ENCODE measurements around the gene PPCDC.

PPCDC gene, protein sequence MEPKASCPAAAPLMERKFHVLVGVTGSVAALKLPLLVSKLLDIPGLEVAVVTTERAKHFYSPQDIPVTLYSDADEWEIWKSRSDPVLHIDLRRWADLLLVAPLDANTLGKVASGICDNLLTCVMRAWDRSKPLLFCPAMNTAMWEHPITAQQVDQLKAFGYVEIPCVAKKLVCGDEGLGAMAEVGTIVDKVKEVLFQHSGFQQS

DNA sequence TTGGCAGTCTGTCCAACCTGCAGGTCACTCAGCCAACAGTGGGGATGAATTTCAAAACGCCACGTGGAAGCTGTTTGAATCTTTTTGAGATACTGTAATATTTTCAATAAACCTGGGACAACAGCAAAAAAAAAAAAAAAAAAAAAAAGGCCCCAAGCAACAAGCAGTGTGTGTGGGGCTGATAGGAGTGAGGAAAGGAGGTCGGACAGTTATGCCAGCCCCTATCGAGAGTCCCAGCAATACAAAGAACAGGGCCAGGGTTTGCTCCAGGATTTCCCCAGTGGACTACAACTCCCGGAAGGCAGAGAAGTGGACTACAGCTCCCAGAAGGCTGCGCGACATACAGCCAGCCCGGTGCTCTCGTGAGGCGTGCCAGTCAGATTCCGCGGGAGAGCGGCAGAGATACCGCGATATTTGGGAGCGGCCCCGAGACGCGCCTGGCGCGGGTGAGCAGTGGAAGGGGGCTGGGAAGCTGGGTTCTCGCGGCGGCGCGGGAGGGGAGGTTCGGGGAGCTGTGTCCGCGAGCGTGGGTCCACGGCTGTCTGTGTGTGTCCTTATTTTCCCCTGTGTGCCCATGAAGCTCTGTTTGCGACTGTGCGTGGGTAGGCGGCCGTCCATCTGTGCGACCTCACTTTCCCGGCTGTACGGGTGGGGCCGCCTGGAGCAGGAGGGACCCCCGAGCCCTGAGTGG lies at the start of gene PPCDC:
TSS of gene PPCDC (plus strand) at position 410 of the 691 bp plus-strand sequence. CDS start 4,729 bp downstream, outside the sequence.
- peak; percentile 84 to 85 for DNase-seq (ENCODE audit: low read depth in 2 of 2)

DNA sequence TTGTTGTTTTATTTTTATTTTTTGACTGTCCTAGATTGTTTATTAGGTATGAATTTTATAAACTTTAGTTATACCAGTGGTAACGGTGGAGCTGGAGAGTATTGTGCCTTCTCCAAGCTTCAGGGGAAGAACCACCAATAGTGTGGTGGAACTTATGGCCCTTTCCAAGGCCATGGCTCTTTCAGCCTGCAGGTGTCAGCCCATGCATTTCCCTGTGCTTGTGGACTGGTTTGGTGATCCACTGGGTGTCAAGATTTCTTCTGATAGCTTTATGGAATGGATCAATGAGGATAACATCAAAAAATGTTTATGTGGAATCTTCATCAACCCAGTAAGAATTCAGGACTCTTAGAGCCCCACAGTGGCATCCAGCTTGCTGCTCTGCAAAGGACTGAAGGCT lies 47.2 kb upstream of the PPCDC start:
- no peak for DNase-seq (ENCODE audit: low read depth in 2 of 2)

DNA sequence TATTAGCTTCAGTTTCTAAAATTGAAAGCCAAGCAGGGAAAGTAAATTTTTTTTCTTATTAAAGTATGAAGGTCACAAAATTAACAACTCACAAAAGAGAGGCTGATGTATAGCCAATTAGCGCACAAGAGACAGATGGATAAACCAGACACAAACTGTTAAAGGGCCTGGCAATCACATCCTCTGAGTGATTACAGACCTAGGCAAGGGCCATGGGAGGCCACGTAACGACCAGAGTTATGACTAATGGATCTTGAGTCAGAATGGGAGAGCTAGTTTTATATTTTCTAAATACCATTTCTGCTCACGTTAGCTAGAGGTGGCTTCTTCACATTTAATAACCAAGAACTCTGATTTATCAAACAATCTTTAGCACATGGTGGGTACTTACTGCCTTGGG lies 45.8 kb upstream of the PPCDC start:
- DNase-seq (ENCODE audit: low read depth in 2 of 2), result no peak

DNA sequence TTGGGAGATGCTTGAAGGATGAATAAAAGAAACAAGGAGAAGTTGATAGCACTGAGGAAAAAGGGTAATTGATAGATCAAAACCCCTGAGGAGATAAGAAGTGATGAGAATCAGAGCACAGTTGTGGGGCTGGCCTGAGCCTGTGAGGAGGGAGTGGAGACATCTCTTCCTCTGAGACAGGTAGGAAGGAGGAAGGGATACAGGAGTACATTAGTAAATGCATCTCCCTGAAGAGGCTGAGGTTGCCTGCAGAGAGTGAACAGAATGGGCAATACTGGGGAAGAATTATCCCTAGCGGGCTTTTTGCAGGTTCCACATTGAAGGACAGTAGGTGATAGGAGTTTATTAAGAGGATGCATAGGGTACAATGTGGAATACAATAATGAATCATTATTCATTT lies 45.3 kb upstream of the PPCDC start:
- no peak for DNase-seq (ENCODE audit: low read depth in 2 of 2)

DNA sequence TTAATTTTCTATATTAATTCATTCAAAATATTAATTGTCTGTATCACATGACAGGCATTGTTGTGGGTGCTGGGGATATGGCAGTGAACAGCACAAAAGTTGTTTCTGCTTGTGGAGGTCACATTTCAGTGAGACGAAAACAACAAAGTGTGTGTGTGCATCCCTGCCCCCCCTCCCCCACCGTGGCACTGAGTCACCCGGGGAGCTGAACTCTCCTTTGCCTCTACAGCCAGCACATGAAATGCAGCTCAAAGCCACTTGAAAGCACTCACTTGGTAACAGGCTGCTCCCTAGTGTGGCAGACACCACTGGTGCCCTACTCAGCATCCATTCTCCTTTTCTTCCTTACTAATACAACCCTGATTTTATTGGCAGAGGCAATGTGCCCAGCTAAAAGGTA lies 44.9 kb upstream of the PPCDC start:
- DNase-seq (ENCODE audit: low read depth in 2 of 2), result no peak

DNA sequence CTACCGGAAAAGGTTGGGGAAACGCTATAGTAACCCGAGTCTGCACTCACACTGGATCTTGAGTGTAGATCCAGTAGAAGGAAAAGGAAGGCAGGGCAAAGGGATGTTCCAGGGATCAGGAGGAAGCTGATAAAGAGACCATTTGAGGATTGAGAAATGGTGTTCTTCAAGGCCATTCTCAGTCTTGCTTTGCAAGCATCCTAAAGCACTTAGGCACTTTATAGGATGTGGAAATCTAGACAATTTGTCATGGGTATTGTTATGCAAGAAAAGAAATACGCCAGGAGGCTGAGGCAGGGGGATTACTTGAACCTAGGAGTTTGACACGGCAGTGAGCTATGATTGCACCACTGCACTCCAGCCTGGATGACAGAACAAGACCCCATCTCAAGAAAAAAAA lies 41.2 kb upstream of the PPCDC start:
- DNase-seq (ENCODE audit: low read depth in 2 of 2), result no peak

DNA sequence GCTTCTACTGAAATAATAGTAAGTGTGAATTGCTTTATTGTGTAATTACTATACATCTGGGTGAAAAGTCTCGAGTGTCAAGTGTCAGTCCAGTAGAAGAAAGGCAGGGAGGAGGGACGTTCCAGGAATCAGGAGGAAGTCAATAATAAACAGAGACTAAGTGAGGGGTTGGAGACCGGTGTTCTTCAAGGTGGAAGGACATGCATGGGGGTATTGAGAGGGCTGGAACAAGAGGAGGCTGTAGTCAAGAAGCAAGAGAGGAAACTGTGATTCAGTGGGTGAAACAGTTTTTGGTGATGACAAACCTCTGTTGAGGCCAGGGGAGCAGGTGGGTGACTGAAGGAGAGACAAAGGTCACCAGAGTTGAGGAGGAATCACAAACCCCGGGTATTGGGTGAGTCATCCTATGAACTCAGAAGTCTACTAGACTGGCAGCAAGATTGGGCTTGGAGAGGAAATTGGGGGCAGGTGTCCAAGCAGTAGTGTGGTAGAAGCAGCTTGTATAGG lies 39.6 kb upstream of the PPCDC start:
- no peak for DNase-seq (ENCODE audit: low read depth in 2 of 2)

DNA sequence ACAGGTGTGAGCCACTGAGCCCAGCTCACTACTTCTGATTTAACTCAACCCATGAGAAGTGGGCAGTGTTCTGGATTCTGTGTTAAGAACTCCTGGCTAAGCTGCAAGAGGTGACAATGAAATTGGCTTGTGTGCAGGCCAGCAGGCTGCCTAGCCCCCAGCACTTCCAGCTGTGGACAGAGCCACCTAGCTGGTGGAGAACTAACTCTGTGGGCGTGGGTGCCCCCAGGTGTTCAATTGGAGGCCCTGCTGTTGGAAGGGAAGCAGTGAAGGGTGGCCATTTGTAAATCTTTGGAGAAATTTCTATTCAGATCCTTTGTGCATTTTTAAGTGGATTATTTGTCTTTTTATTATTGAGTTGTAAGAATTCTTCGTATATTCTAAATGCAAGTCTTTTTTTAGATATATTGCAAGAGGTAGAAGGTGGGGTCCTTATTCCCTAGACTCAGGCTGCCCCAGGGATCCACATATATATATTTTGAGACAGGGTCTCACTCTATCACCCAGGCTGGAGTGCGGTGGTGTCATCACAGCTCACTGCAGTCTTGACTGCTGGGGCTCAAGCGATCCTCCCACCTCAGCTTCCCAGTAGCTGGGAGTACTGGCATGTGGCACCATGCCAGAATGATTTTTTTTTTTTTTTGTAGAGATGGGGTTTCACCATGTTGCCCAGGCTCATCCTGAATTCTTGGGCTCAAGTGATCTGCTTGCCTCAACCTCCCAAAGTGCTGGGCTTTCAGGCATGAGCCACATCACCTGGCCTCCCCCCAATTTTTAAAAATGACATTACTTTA lies 35.2 kb upstream of the PPCDC start:
- peak in 1 of 2 donors; percentile 5 for DNase-seq (ENCODE audit: low read depth in 2 of 2)

DNA sequence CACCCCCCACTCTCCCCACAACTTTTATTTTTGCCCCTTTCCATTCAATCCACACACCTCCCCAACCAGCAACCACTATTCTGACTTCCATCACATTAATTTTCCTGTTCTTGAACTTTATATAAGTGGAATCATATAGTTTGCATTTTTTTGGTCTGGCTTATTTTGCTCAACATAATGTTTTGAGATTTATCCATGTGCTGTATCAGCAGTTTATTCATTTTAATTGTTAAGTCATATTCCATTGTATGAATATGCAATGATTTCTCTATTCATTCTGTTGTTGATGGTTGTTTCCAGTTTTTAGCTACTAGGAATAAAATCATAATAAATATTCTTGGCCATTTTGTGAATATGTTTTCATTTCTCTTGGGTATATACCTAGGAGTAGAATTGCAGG lies 33.9 kb upstream of the PPCDC start:
- DNase-seq (ENCODE audit: low read depth in 2 of 2), result no peak

DNA sequence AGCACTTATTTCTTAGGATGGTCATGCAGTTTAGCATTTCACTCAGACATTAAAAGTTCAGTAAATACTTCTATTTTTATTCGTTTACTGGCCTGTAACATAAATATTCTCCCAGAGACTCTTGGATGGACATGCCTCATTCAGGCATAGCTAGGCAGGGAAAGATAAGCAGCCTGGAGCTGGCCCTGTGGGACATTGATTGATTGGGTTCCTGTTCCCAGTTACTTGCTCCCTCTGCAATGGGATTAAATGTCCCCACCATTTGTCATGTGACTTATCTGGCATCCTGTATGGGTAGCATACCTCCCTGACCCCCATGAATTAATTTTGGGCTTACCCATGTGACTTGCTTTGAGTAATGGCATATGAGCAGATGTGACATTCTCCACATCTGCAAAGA lies 30.8 kb upstream of the PPCDC start:
- no peak for DNase-seq (ENCODE audit: low read depth in 2 of 2)

DNA sequence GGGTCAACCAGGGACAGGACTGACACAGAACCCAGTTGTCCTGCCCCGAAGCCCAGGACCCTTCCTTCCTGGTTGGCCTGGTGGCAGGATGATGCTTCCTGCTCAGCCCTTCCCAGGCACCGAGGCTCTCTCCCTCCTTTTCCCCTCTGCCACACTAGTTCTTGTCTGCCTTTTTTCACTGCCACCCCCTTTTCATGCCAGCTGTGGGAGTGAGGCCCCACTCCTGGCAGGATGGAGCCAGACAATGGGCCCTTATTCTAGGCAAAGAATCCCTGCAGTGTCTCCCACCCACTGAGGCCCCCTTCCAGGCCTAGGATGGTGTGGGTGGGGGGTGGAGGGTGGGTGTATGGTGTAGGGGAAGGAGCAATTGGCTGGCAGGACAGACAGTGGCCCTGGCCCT lies 29.2 kb upstream of the PPCDC start:
- no peak for DNase-seq (ENCODE audit: low read depth in 2 of 2)

DNA sequence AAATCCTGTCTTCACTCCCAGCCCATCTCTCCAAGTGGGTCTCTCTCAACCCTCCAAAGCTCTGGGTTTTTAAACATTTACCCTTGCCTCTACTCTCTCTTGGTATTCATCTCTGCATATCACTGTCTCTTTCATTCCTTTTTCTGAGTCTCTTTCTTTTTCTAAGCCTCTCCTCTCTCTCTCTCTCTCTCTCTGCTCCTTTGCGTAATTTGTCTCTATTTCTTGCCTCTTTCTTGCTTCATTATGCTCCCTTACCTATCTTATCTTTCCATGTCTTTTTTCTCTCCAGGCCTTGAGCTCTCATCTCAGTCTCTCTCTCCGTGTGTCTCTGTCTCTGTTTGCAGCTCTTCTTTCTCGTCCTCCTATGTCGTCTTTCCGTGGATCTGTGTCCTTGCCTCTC lies 28.7 kb upstream of the PPCDC start:
- no peak for DNase-seq (ENCODE audit: low read depth in 2 of 2)

DNA sequence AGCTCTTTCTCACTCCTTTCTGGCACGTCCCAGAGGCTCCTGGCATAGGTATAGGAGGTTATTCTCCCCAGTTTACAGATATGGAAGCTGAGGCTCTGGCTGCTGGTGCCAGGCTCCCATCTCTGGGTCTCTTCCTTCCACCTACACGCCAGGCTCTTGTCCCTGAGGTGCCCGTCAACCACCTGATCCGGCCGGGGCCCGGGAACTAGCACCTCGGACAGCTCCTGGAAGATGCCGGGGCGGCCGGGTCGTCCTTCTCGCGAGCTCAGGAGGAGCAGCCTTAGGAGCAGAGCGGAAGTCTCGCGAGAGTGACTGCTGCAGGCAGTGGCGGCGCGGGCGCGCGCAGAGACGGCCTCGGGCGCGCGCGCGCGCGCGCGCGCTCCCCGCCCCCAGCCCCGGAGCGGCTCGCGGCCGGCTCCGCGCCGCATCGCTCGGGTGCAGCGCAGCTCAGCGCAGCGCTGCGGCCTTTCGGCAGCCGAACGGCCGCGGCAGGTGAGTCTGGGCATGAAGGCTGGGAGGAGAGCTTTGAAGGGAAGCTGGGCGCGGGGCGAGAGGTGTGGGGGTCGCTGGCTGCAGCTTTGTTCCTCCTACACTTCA lies 28.1 kb upstream of the PPCDC start, which contains the start of gene SCAMP5:
TSS of gene SCAMP5 (plus strand) at position 382 of the 597 bp plus-strand sequence. CDS start 16,277 bp downstream, outside the sequence.
- peak; percentile 67 to 74 for DNase-seq (ENCODE audit: low read depth in 2 of 2)

DNA sequence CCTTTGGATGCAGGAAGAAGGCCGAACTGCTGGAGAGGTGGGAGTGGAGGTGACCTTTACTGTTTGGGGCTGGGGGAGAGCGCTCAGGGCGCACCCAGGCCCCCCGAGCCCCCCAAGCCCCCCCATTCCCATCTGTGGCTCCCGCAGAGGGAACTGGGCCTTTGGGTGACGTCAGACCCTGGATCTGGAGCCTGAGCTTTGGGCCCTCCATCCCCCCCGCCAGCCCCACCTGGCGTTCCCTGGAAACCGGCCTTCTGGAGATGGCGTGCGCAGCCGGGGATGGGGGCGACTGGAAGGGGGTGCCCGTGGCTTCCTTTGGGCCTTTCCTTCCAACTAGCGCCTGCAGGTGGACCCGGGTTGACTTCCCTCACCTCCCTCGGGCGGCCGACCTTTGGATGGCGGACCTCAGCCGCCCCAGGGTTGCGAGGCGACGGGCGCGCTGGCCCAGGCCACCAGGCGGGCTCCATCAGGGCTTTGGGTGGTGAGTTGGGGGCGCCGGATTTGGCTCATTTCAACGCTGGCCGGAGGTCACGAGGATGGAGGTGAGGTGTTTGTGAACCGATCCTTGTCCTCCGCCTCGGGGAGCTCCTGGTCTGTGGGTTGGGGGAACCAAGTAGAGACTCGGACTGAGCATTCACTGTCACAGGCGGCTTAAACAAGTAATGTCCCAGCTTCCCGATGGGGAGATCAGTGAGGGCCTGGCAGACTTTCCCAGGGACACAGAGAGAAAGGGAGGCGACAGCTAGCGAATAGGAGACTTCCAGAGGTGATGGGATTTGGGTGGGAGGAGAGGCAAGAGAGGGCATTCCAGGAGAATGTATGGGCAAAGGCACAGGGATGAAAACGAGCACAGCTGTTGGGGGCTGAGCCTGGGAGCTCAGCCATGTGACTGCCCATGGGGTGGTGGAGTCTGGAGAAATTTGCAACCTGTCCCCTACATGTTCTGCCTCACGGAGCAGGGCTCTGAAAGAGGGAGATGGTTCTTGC lies 27.3 kb upstream of the PPCDC start:
- no peak for DNase-seq (ENCODE audit: low read depth in 2 of 2)

DNA sequence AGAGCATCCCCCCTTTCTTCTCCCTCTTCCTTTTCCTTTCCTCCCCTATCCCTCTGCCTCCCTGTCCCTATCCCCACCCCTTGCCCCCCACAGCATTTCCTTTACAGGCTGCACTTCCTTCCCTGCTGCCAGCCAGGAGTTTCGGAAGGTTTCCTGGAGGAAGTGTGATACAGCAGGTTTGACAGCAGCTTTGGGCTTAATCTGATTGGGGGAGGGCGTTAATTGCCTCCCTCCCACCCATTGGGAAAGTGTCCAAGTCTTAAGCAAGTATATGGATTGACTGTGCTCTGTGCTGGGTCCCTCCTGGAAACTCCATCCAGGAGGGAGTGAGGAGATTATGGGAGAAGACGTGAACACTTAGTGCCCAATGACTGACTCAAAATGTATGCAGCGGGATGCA lies 26.2 kb upstream of the PPCDC start:
- no peak for DNase-seq (ENCODE audit: low read depth in 2 of 2)

DNA sequence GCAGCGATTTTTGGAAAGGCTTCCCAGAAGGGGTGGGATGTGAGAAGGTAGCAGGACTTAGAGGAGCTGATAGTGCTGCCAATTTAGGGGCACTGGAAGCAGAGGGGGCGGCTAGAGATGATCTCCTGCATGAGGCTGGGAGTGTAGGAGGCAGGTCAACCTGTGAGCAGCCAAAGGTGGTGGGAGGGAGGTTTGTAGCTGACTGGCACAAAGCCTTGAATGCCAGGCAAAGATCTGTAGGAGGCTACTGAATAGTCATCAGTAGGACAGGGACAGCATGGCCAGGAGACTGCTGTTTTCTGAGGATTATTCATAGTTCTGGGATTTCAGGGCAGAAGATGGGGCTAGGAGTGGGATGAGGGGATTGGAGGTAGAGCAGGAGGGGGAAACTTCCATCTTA lies 25.8 kb upstream of the PPCDC start:
- DNase-seq (ENCODE audit: low read depth in 2 of 2), result no peak

DNA sequence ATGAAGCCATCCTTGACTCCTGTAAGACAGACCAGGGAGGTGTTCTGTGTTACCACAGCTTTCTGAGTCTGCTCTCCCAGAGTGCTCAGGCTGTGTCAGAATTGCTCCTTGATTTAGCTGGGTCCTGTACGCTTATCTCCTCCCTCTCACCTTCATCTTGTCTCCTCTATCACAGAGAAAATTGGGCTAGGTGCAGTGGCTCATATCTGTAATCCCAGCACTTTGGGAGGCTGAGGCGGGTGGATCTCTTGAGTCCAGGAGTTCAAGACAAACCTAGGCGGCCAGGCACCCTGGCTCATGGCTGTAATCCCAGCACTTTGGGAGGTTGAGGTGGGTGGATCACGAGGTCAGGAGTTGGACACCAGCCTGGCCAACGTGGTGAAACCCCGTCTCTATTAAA lies 22.1 kb upstream of the PPCDC start:
- DNase-seq (ENCODE audit: low read depth in 2 of 2), result no peak

DNA sequence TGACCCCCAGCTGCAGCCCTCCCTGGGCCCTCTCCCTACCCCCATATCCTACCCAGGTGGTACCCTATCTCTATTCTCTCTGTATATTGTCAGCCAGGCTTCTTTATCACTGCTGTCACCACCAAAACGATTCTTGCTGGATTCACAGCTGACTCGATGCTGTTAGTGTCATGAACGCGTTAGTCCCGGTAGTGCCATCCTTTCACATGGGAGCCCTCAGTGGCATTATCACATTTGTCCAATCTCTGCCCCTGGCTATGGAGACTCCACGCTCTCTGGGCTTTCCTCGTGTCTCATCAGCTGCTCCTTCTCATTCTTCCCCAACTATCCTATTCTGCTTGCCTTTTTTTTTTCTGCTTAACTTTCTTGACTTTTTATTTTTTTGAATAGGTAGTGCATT lies 21.0 kb upstream of the PPCDC start:
- DNase-seq (ENCODE audit: low read depth in 2 of 2), result no peak

DNA sequence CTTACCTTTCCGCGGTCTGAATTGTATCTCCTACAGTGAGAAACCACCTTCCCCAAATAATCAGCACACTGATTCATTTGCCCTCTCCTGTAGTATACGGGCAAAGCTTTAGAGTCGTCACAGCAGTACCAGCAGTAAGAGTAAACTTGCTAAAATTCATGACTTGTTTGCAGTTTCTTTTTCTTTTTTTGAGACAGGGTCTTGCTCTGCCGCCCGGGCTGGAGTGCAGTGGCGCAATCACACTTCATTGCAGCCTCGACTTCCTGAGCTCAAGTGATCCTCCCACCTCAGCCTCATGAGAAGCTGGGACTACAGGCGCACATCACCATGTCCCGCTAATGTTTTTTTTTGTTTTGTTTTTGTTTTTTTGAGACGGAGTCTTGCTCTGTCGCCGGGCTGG lies 16.2 kb upstream of the PPCDC start:
- DNase-seq (ENCODE audit: low read depth in 2 of 2), result no peak

DNA sequence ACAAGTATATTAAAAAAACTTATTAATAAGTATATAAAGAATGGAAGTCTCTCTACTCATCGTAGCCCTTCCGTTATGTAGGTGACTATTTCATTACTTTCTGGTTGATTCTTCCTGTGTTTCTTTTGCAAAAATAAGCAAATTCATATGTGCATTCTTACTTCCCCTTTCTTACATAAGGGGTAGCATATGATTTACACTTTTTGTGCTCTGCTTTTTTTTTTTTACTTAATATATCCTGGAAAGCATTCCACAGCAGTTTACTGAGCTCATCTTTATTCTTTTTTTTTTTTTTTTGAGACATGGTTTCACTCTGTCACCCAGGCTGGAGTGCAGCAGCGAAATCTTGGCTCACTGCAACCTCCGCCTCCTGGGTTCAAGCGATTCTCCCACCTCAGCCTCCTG lies 15.2 kb upstream of the PPCDC start:
- no peak for DNase-seq (ENCODE audit: low read depth in 2 of 2)

All from stimulated activated CD8-positive, alpha-beta memory T cell treated with anti-CD3 and anti-CD28 coated beads, Interleukin-15, amount 100 ng/mL, for 4 hours (primary cell).